ENCODE results near the gene ZNF630.
"Not testable (repeated sequence)": the region's sequence is repeated elsewhere in the genome, so short reads cannot be mapped to it uniquely, and the experiment has no call there.

ZNF630 gene

GRCh38 chrX:48028091-48028490 lies 43.3 kb downstream of the ZNF630 start:
- DNase-seq (ENCODE audit: low read depth) = no peak

- not testable (repeated sequence) for DNase-seq (ENCODE audit: low read depth)
These were observed 43.9 kb downstream of the ZNF630 start for GRCh38 chrX:48027545-48027944.

GRCh38 chrX:48025561-48025960 lies 45.9 kb downstream of the ZNF630 start:
- DNase-seq (ENCODE audit: low read depth) = no peak

GRCh38 chrX:48022738-48023137 lies 48.7 kb downstream of the ZNF630 start:
- DNase-seq (ENCODE audit: low read depth) = no peak

GRCh38 chrX:48022100-48022499 lies 49.3 kb downstream of the ZNF630 start:
- no peak for DNase-seq (ENCODE audit: low read depth)

- DNase-seq (ENCODE audit: low read depth) = peak; percentile 45
These were observed 50.2 kb downstream of the ZNF630 start for GRCh38 chrX:48021026-48021900.

- DNase-seq (ENCODE audit: low read depth) = not testable (repeated sequence)
These were observed 51.0 kb downstream of the ZNF630 start for GRCh38 chrX:48020472-48020871.

- DNase-seq (ENCODE audit: low read depth) = not testable (repeated sequence)
These were observed 51.5 kb downstream of the ZNF630 start for GRCh38 chrX:48019892-48020291.

GRCh38 chrX:48016583-48017310 lies 54.7 kb downstream of the ZNF630 start:
- not testable (repeated sequence) for DNase-seq (ENCODE audit: low read depth)

GRCh38 chrX:48009445-48009960 lies 61.9 kb downstream of the ZNF630 start:
- DNase-seq (ENCODE audit: low read depth) = not testable (repeated sequence)
